ENCODE measurements around the gene BID.

The BID gene

DNA sequence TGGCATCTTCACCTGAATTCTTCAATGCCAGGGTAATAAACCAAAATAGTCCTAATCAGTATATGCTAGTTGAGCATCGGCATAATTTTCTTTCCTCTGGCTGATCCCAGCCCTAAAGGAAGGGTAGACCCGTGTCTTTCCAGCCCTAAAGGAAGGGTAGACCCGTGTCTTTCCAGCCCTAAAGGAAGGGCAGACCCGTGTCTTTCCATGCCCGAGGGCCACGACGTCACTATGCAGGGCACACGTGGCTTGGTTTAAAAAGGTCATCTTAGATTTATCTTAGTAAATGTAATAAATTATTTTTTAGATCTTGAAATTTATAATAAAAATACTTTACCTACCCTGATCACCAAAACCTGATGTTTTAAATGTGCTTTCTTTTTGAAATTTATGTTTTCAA, 45.5 kb downstream of the BID start:
- TF ChIP-seq, protein P1, sequence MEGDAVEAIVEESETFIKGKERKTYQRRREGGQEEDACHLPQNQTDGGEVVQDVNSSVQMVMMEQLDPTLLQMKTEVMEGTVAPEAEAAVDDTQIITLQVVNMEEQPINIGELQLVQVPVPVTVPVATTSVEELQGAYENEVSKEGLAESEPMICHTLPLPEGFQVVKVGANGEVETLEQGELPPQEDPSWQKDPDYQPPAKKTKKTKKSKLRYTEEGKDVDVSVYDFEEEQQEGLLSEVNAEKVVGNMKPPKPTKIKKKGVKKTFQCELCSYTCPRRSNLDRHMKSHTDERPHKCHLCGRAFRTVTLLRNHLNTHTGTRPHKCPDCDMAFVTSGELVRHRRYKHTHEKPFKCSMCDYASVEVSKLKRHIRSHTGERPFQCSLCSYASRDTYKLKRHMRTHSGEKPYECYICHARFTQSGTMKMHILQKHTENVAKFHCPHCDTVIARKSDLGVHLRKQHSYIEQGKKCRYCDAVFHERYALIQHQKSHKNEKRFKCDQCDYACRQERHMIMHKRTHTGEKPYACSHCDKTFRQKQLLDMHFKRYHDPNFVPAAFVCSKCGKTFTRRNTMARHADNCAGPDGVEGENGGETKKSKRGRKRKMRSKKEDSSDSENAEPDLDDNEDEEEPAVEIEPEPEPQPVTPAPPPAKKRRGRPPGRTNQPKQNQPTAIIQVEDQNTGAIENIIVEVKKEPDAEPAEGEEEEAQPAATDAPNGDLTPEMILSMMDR (conservative IDR thresholded peaks at IDR 0.05; ENCODE audit: control insufficient read depth, insufficient read depth, low read depth, low read length): no peak
- DNase-seq (ENCODE audit: low read depth): no peak
- no peak overlapping the region for H3K4me3 ChIP-seq (ENCODE audit: control insufficient read depth, low read depth, low read length)

DNA sequence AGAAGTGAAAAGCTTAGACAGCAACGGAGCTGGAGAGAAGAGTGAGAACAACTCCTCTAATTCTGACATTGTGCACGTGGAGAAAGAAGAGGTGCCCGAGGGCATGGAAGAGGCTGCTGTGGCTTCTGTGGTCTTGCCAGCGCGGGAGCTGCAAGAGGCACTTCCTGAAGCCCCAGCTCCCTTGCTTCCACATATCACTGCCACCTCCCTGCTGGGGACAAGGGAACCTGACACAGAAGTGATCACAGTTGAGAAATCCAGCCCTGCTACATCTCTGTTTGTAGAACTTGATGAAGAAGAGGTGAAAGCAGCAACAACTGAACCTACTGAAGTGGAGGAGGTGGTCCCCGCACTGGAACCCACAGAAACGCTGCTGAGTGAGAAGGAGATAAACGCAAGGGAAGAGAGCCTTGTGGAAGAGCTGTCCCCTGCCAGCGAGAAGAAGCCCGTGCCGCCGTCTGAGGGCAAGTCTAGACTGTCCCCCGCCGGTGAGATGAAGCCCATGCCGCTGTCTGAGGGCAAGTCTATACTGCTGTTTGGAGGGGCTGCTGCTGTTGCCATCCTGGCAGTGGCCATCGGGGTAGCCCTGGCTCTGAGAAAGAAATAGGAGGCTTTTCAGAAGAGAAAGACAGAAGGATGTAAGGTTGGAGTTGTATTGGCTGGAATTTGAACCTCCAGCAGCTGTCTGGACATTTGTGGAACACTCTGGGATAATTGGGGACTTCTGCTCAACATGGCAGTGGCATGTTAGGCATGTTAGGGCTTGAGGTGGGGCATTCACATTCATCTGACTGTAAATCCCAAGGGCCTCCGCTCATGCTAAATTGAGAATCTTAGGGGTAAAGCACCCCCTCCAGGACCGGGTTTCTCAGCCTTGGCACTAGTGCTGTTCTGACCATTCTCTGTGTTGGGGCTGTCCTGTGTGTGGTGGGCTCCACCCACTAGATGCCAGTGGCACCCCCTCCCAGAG, 47.1 kb downstream of the BID start:
- no peak overlapping the region for H3K4me3 ChIP-seq (ENCODE audit: control insufficient read depth, low read depth, low read length)
- TF ChIP-seq, protein P1 (conservative IDR thresholded peaks at IDR 0.05; ENCODE audit: control insufficient read depth, insufficient read depth, low read depth, low read length): no peak
- no peak for DNase-seq (ENCODE audit: low read depth)

DNA sequence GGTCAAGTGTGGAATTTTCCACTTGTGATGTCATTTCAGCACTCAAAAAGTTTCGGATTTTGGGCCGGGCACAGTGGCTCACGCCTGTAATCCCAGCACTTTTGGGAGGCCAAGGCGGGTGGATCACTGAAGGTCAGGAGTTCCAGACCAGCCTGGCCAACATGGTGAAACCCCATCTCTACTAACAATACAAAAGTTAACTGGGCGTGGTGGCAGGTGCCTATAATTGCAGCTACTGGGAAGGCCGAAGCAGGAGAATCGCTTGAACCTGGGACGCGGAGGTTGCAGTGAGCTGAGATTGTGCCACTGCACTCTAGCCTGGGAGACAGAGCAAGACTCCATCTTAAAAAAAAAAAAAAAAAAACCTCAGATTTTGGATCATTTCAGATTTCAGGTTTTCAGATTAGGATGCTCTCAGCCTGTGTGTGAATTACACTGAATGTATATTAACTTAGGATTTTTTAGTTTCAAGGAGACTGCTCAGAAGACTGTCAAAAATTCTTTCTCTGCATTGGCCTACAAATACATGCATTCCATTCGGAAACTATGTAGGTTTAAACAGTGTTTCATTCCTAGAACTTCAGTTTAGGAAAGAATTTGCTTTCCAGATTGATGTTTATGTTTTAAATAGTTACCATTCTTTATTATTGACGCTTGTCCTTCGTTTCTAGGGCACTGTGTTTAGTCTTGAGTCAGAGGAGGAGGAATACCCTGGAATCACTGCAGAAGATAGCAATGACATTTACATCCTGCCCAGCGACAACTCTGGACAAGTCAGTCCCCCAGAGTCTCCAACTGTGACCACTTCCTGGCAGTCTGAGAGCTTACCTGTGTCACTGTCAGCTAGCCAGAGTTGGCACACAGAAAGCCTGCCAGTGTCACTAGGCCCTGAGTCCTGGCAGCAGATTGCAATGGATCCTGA, 48.0 kb downstream of the BID start:
- no peak overlapping the region for H3K4me3 ChIP-seq (ENCODE audit: control insufficient read depth, low read depth, low read length)
- TF ChIP-seq, protein P1 (conservative IDR thresholded peaks at IDR 0.05; ENCODE audit: control insufficient read depth, insufficient read depth, low read depth, low read length): no peak
- DNase-seq (ENCODE audit: low read depth): no peak

DNA sequence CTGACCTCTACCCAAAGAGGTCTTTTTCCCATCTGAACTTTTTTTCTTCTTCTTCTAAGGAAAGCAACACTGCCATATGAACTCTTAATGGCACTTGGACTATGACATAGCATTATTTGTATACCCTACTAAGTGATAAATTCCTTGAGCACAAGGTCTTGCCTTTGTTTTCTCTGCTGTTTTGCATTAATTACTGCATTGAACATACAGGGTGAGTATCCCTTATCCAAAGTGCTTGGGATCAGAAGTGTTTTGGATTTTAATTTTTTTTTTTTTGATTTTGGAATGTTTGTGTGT, 48.8 kb downstream of the BID start:
- no peak for DNase-seq (ENCODE audit: low read depth)
- no peak overlapping the region for H3K4me3 ChIP-seq (ENCODE audit: control insufficient read depth, low read depth, low read length)
- TF ChIP-seq, protein P1 (conservative IDR thresholded peaks at IDR 0.05; ENCODE audit: control insufficient read depth, insufficient read depth, low read depth, low read length): no peak

DNA sequence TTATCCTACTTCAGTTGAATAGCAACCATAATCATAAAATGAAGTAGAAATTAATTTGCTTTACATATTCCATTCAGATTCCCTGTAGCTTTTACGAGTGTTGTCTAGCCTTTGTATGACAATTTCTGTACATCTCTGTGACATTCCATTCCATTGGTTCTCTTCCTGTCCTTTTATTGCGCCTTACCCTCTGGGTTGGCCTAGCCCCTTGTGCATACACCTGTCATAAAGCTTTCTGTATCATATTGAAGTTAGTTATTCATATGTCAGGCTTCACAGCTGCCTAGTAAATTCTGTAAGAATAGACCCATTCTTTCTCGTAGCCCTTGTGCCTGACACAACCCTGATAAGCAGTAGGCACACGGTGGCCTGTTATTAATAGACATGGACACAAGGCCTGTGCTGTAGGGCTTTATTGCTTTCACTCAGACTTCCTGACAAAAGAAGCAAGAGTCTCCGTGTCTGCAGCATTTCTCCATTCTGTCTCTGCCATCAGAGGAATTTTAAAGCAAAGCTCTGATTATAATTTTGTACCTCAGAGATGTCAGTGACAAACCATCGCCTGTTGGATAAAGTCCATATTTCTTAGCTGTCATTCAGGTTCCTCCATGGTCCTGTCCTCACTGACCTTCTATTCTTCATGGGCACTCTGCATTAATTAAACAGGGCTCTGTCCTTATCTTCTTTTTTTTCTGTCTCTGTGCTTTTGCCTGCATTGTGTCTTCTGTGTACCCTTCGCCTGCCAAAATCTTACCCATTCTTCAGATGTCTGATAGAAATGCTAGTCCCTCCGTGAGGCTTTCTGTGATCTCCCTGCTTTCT, 49.4 kb downstream of the BID start:
- no peak for DNase-seq (ENCODE audit: low read depth)
- H3K4me3 ChIP-seq (ENCODE audit: control insufficient read depth, low read depth, low read length): no peak overlapping the region
- TF ChIP-seq, protein P1 (conservative IDR thresholded peaks at IDR 0.05; ENCODE audit: control insufficient read depth, insufficient read depth, low read depth, low read length): no peak

DNA sequence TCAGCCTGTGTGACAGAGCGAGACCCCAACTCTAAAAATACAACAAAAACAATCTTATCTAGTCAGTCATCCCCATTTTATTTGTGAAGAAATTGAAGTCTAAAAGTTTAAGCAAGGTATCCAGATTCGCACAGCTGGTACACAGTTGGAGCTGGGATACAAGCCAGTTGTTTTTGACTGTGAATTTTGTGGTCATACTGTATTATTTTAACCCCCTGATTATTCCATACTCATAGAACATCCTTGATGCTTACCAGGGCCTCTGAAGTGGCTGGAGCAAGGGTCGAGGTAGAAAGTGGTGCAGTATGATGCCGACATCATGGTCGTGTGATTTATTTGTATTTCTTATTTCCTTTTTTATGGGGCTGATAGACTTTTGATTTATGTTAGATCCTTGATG, 50.0 kb downstream of the BID start:
- TF ChIP-seq, protein P1 (conservative IDR thresholded peaks at IDR 0.05; ENCODE audit: control insufficient read depth, insufficient read depth, low read depth, low read length): no peak
- no peak overlapping the region for H3K4me3 ChIP-seq (ENCODE audit: control insufficient read depth, low read depth, low read length)
- DNase-seq (ENCODE audit: low read depth): peak; percentile 48

Data from fibroblast of mammary gland (primary cell).